HG02970 (cell line): ENCODE data around the gene PRX.
"Not testable (repeated sequence)": the region's sequence is repeated elsewhere in the genome, so short reads cannot be mapped to it uniquely, and the experiment has no call there.

ENCODE experiments used
- ATAC-seq: cut with Tn5 transposase; IDR thresholded peaks from one replicate; pipeline ENCODE4 v1.9.1; 2021; ENCODE audit warnings: mild to moderate bottlenecking, moderate library complexity, moderate number of reproducible peaks; ENCODE audit not compliant: unreplicated experiment, low FRiP score

Gene PRX

GRCh38 chr19:40418040-40418439 lies 4.9 kb upstream of the PRX start:
- ATAC-seq = no peak

- no peak for ATAC-seq
Measured at GRCh38 chr19:40417643-40417981, 4.4 kb upstream of the PRX start.

- ATAC-seq = no peak
Measured at GRCh38 chr19:40416918-40417642, 3.9 kb upstream of the PRX start.

- ATAC-seq = no peak
Measured at GRCh38 chr19:40415768-40416167, 2.6 kb upstream of the PRX start.

- ATAC-seq = no peak
Measured at GRCh38 chr19:40414542-40415535, 1.7 kb upstream of the PRX start.

GRCh38 chr19:40412866-40413265 lies 312 bp downstream of the PRX start:
- no peak for ATAC-seq

- no peak for ATAC-seq
Measured at GRCh38 chr19:40411958-40412499, 1.1 kb downstream of the PRX start.

- no peak for ATAC-seq
Measured at GRCh38 chr19:40411125-40411842, 1.9 kb downstream of the PRX start.

- no peak for ATAC-seq
Measured at GRCh38 chr19:40410030-40410389, 3.2 kb downstream of the PRX start.

- ATAC-seq = not testable (repeated sequence)
Measured at GRCh38 chr19:40408598-40408925, 4.6 kb downstream of the PRX start.

GRCh38 chr19:40407714-40408597 lies 5.2 kb downstream of the PRX start:
- ATAC-seq = no peak

- peak; percentile 52 for ATAC-seq
Measured at GRCh38 chr19:40403262-40403984, 9.8 kb downstream of the PRX start.

- no peak for ATAC-seq
Measured at GRCh38 chr19:40400559-40400958, 12.6 kb downstream of the PRX start.

GRCh38 chr19:40398417-40399131 lies 14.6 kb downstream of the PRX start:
- ATAC-seq = no peak

GRCh38 chr19:40397568-40397906 lies 15.6 kb downstream of the PRX start:
- ATAC-seq = no peak

GRCh38 chr19:40396886-40397567 lies 16.2 kb downstream of the PRX start:
- no peak for ATAC-seq

- ATAC-seq = no peak
Measured at GRCh38 chr19:40395956-40396355, 17.2 kb downstream of the PRX start.

- ATAC-seq = no peak
Measured at GRCh38 chr19:40394816-40395210, 18.4 kb downstream of the PRX start.
